Measurements from ENCODE around the gene MTTP.

GRCh38 chr4:99669084-99669483 lies 94.5 kb downstream of the MTTP start:
- TF ChIP-seq, protein P1, sequence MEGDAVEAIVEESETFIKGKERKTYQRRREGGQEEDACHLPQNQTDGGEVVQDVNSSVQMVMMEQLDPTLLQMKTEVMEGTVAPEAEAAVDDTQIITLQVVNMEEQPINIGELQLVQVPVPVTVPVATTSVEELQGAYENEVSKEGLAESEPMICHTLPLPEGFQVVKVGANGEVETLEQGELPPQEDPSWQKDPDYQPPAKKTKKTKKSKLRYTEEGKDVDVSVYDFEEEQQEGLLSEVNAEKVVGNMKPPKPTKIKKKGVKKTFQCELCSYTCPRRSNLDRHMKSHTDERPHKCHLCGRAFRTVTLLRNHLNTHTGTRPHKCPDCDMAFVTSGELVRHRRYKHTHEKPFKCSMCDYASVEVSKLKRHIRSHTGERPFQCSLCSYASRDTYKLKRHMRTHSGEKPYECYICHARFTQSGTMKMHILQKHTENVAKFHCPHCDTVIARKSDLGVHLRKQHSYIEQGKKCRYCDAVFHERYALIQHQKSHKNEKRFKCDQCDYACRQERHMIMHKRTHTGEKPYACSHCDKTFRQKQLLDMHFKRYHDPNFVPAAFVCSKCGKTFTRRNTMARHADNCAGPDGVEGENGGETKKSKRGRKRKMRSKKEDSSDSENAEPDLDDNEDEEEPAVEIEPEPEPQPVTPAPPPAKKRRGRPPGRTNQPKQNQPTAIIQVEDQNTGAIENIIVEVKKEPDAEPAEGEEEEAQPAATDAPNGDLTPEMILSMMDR (IDR thresholded peaks at IDR 0.05; ENCODE audit: low read depth, low read length): no peak
- TF ChIP-seq POLR2A (IDR thresholded peaks at IDR 0.05; ENCODE audit: extremely low read depth, insufficient read length): no peak
- TF ChIP-seq, protein P2, sequence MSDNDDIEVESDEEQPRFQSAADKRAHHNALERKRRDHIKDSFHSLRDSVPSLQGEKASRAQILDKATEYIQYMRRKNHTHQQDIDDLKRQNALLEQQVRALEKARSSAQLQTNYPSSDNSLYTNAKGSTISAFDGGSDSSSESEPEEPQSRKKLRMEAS (IDR thresholded peaks at IDR 0.05; ENCODE audit: low read depth, low read length): no peak
